GM04503 (cell line): ENCODE results near the gene SLC29A3.
"Not testable (repeated sequence)": the region's sequence is repeated elsewhere in the genome, so short reads cannot be mapped to it uniquely, and the experiment has no call there.

Experiments
- DNase-seq: peaks from one replicate; pipeline ENCODE4 v3.0.0-alpha.2; 2012; ENCODE audit warnings: low read depth

SLC29A3 gene

DNA sequence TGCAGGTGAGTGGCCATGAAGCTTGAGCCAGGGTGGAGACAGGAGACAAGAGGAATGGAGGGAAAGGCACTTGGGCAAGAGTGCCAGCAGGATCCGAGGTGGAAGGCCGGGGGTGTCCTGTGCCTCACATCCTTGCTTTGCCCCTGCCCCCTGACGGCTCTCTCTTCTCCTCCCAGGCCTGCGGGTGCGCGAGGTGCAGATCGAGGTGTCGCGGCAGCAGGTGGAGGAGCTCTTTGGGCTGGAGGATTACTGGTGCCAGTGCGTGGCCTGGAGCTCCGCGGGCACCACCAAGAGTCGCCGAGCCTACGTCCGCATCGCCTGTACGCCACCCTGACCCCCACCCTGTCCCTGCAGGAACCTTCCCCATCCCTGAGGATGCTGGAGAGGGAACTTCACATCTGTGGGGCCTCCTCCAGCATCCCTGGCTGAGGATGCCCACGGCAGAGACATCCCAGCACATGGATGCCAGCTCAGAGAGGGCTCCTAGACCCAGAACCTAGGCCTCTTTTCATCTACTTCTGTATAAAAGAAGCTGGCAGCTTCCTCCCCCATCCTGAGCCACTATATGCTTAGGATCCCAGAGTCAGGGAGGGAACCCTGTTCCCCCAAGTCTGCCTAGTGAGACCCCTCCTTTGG, 34.4 kb upstream of the SLC29A3 start:
- no peak for DNase-seq

DNA sequence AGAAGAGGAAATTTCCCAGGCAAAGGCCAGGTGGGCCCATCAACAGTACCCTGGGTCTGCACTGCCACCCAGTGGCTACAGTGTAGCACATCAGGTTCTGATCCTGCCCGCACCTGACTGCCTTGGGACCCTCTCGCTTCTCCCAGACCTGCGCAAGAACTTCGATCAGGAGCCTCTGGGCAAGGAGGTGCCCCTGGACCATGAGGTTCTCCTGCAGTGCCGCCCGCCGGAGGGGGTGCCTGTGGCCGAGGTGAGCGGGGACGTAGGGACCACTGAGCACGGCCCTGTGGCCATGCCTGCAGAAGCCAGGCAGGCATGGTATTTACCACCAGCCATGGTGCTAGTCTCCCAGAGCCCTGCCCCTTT, 33.9 kb upstream of the SLC29A3 start:
- no peak for DNase-seq

DNA sequence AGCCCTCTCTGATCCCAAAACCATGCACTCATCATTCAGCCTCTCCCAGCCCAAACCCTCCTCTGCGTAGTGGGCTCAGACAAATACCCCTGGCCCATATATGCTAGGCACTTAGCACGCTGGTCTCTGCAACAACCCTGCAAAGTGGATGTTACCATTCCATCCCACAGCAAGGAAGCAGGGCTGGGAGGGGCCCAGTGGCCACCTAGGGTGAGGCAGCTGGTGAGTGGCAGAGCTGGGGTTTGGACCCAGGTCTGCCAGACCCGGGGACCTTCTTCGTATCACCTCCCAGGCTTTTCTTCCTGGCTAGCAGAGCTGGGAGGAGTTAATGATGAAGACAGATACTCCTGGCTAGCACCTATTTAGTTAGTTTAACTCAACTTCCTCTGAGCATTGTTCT, 33.1 kb upstream of the SLC29A3 start:
- no peak for DNase-seq

- DNase-seq, result no peak
These were observed 32.4 kb upstream of the SLC29A3 start for GRCh38 chr10:71286521-71287294.

GRCh38 chr10:71287456-71287855, 31.6 kb upstream of the SLC29A3 start:
- DNase-seq, result no peak

- DNase-seq, result no peak
These were observed 30.6 kb upstream of the SLC29A3 start for GRCh38 chr10:71288461-71288860.

GRCh38 chr10:71289421-71290130, 29.5 kb upstream of the SLC29A3 start:
- DNase-seq, result no peak

DNA sequence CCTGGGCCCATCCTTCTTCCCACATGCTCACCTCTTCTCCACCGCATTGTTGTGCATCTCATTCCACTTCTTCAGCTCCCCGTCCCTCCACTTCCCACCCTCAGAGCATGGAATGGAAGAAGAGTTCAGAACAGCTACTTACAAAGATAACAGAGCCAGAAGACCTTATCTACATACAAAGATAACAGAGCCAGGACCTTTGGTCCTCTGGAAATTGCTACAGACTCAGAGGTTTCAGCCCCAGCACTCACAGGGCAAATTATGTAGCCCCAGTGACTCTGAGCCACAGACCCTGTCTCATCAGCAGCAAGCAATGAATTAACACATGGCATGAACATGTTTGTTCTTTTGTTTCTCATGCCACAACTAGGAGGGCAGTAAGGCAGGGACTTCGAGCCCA, 28.7 kb upstream of the SLC29A3 start:
- no peak for DNase-seq

DNA sequence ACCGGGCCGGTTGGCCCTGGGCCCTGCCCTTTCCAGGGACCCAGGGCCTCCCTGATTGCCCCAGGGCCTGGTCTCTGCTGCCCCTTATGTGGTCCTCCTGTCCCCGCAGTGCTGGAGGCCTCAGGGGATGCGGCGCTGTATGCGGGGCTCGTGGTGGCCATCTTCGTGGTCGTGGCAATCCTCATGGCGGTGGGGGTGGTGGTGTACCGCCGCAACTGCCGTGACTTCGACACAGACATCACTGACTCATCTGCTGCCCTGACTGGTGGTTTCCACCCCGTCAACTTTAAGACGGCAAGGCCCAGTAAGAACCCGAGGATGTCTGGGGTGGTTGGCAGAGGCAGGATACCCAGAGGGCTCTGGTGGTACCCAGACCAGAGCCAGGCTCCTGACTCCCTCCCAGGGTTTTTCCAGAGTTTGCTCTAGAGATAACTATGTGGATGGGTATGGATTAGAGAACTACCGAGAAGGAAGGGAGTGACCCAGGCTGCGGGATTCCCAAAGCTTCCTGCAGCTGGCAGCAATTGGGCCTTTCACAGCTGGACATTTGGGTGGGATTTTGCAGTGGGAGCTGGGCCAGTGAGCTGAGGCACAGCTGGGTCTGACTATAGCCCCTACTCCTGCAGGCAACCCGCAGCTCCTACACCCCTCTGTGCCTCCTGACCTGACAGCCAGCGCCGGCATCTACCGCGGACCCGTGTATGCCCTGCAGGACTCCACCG, 28.1 kb upstream of the SLC29A3 start:
- DNase-seq, result no peak

- DNase-seq, result no peak
These were observed 27.5 kb upstream of the SLC29A3 start for GRCh38 chr10:71291528-71291900.

DNA sequence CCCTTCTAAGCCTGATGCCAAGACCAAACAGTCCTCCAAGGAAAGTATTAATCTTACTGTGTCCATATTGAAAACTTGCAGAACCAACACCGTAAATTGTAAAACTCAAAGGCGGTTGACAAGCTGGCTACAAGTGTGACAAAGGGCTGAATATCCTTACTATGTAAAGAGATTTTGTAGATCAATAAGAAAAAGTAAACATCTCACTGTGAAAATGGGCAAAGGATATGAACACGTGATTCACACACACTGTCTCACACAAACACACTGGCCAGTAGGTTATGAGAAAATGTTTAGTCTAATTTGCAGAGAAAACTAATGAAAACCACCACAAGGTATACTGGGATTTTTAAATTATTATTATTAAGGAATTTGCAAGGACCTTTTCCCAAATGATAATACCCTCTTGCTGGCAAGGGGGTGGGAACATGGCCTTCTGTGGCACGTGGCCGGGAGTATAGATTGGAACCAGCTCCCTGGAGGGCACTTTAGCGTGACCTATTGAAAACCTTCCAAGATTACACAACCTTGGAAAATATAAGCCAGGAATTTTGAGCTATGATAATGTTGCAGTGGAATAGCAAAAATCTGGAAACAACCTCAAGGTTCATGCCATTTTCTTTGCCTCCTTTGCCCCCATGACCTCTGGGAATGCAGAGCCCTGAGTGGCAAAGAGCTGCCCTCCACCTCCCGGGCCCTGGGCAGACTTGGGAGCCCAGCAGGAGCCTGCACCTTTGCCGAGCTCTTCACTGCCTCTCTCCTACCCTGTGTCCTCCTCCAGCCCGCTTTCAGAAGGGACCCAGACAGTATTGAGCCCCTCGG, 26.2 kb upstream of the SLC29A3 start:
- no peak for DNase-seq

DNA sequence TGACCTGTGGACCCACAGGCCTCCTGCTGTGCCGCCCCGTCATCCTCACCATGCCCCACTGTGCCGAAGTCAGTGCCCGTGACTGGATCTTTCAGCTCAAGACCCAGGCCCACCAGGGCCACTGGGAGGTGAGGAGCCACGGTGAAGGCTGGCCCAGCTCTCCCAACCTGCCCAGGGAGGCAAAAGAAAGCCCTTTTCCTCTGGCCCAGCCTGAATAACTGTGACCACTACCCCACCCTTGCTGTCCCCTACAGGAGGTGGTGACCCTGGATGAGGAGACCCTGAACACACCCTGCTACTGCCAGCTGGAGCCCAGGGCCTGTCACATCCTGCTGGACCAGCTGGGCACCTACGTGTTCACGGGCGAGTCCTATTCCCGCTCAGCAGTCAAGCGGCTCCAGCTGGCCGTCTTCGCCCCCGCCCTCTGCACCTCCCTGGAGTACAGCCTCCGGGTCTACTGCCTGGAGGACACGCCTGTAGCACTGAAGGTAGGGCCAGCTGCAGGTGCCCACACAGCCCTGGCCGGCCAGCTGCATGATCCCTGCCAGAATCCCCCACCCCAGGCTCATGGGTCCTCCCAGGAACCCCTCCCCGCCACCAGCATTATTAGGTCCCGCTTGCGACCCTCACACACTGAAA, 25.5 kb upstream of the SLC29A3 start:
- no peak for DNase-seq

DNA sequence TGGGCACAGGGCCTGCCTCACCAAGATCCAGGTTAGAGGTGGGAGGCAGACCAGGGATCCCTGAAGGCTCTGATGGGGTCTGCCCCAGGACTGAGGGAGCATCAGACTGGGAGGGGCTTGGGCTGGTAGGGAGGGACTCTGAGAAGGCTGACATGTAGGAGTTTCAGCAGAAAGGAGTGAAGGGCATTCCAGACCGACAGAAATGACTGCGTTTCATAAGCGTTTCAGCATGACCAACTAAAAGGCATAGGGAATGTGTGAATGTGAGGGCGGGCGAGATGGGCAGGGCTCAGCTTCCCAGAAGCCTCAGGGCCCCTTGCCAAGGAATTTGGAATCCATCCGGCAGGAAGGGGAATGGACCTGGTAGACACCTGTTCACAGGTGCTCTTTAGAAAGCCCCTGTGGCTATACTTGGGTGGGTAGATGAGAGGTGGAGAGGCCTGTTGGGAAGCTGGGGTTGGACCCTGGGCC, 24.9 kb upstream of the SLC29A3 start:
- DNase-seq, result no peak

- DNase-seq, result no peak
These were observed 24.2 kb upstream of the SLC29A3 start for GRCh38 chr10:71294856-71295255.

- DNase-seq, result no peak
These were observed 23.4 kb upstream of the SLC29A3 start for GRCh38 chr10:71295641-71296040.

GRCh38 chr10:71296086-71296485, 23.0 kb upstream of the SLC29A3 start:
- no peak for DNase-seq

DNA sequence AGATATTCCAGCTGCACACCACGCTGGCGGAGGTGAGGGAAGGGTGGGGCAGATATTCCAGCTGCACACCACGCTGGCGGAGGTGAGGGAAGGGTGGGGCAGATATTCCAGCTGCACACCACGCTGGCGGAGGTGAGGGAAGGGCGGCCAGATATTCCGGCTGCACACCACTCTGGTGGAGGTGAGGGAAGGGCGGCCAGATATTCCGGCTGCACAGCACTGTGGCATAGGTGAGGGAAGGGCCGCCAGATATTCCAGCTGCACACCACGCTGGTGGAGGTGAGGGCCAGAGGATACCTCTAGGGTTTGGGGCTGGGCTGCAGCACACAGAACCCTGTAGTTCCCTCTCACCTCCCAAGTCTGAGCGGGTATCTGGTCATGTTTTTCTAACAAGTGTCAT, 22.2 kb upstream of the SLC29A3 start:
- not testable (repeated sequence) for DNase-seq

GRCh38 chr10:71297343-71297742, 21.7 kb upstream of the SLC29A3 start:
- DNase-seq, result no peak

- no peak for DNase-seq
These were observed 19.8 kb upstream of the SLC29A3 start for GRCh38 chr10:71299071-71299785.

- no peak for DNase-seq
These were observed 18.3 kb upstream of the SLC29A3 start for GRCh38 chr10:71300555-71301370.
